ENCODE data around the gene ATP6V0A1. TPM values are rescaled to one million over a fixed set of nuclear protein-coding genes. Genes with fewer than 3 reads are reported as not detected.
A peak's percentile ranks its signal among the peaks of the same experiment; 100 is the strongest.
"Not testable (repeated sequence)": the region's sequence is repeated elsewhere in the genome, so short reads cannot be mapped to it uniquely, and the experiment has no call there.

Gene ATP6V0A1
- 33.2 TPM for total RNA-seq
- long read RNA-seq, full-length matches to known transcripts, result 6 of 7 reads
- long read RNA-seq, partial matches to known transcripts, result 1 of 7 reads
- long read RNA-seq, other reads (novel, unspliced or antisense), result 0 of 7 reads

GRCh38 chr17:42458497-42459255 lies at the start of gene ATP6V0A1:
ATP6V0A1 (plus strand) TSS chr17:42458878; CDS start chr17:42460895, 2,017 bp downstream.
- intact Hi-C loops (cut with micrococcal nuclease), result no loop called here

GRCh38 chr17:42409523-42410318 lies 49.0 kb upstream of the ATP6V0A1 start:
- DNase-seq, result peak; percentile 66
- peak; percentile 47 for ATAC-seq
- intact Hi-C loops (cut with micrococcal nuclease), result loop anchor here (10.0 kb wide), 1 partner anchor 85 kb away; no protein-coding TSS in a partner anchor

More at GRCh38 chr17:42458497-42459255, at the start of gene ATP6V0A1:
- ATAC-seq (peak; percentile 98), DNase-seq (peak; percentile 97)

- DNase-seq (no peak), ATAC-seq (no peak)
- intact Hi-C loops (cut with micrococcal nuclease), result no loop called here
Measured at GRCh38 chr17:42410319-42410685, 48.4 kb upstream of the ATP6V0A1 start.

GRCh38 chr17:42411361-42411760 lies 47.3 kb upstream of the ATP6V0A1 start:
- no peak for DNase-seq
- no peak for ATAC-seq
- intact Hi-C loops (cut with micrococcal nuclease), result no loop called here

- intact Hi-C loops (cut with micrococcal nuclease), result no loop called here
- no peak for DNase-seq
- no peak for ATAC-seq
Measured at GRCh38 chr17:42411905-42412679, 46.6 kb upstream of the ATP6V0A1 start.

- intact Hi-C loops (cut with micrococcal nuclease), result no loop called here
- ATAC-seq (peak; percentile 7), DNase-seq (no peak)
Measured at GRCh38 chr17:42413464-42414040, 45.1 kb upstream of the ATP6V0A1 start.

GRCh38 chr17:42414704-42415409 lies 43.8 kb upstream of the ATP6V0A1 start:
- ATAC-seq (peak; percentile 11), DNase-seq (peak; percentile 35)
- intact Hi-C loops (cut with micrococcal nuclease), result no loop called here

- not testable (repeated sequence) for ATAC-seq, DNase-seq
- intact Hi-C loops (cut with micrococcal nuclease), result loop anchor here (2.0 kb wide), 1 partner anchor 31 kb away; no protein-coding TSS in a partner anchor
Measured at GRCh38 chr17:42417981-42418380, 40.7 kb upstream of the ATP6V0A1 start.

- DNase-seq, result no peak
- intact Hi-C loops (cut with micrococcal nuclease), result loop anchor here (10.0 kb wide), 1 partner anchor 94 kb away; no protein-coding TSS in a partner anchor
- ATAC-seq, result no peak
Measured at GRCh38 chr17:42421136-42421506, 37.6 kb upstream of the ATP6V0A1 start.

GRCh38 chr17:42421507-42422338 lies 37.0 kb upstream of the ATP6V0A1 start:
- DNase-seq, result peak; percentile 79
- intact Hi-C loops (cut with micrococcal nuclease), result loop anchor here (10.0 kb wide), 1 partner anchor 93 kb away; no protein-coding TSS in a partner anchor
- peak; percentile 58 for ATAC-seq

- peak; percentile 61 for ATAC-seq
- intact Hi-C loops (cut with micrococcal nuclease), result loop anchor here (10.0 kb wide), 1 partner anchor 92 kb away; no protein-coding TSS in a partner anchor
- peak; percentile 65 for DNase-seq
Measured at GRCh38 chr17:42422412-42422957, 36.2 kb upstream of the ATP6V0A1 start.

- peak; percentile 100 for DNase-seq
- intact Hi-C loops (cut with micrococcal nuclease), result loop anchor here (10.0 kb wide), 1 partner anchor 92 kb away; no protein-coding TSS in a partner anchor
- ATAC-seq, result peak; percentile 90
Measured at GRCh38 chr17:42422958-42423712, 35.5 kb upstream of the ATP6V0A1 start, which contains the start of gene CAVIN1. CAVIN1 (minus strand) TSS chr17:42423256; CDS start chr17:42423097, 159 bp downstream.

GRCh38 chr17:42423766-42424165 lies 34.9 kb upstream of the ATP6V0A1 start:
- ATAC-seq (no peak), DNase-seq (no peak)
- intact Hi-C loops (cut with micrococcal nuclease), result loop anchor here (10.0 kb wide), 1 partner anchor 91 kb away; no protein-coding TSS in a partner anchor

- no peak for ATAC-seq
- DNase-seq, result no peak
- intact Hi-C loops (cut with micrococcal nuclease), result loop anchor here (10.0 kb wide), 1 partner anchor 90 kb away; no protein-coding TSS in a partner anchor
Measured at GRCh38 chr17:42424991-42425610, 33.6 kb upstream of the ATP6V0A1 start.
